ENCODE measurements around the gene PNPLA3.

The PNPLA3 gene

GRCh38 chr22:43980996-43981395 lies 57.4 kb downstream of the PNPLA3 start:
- TF ChIP-seq, protein P1, sequence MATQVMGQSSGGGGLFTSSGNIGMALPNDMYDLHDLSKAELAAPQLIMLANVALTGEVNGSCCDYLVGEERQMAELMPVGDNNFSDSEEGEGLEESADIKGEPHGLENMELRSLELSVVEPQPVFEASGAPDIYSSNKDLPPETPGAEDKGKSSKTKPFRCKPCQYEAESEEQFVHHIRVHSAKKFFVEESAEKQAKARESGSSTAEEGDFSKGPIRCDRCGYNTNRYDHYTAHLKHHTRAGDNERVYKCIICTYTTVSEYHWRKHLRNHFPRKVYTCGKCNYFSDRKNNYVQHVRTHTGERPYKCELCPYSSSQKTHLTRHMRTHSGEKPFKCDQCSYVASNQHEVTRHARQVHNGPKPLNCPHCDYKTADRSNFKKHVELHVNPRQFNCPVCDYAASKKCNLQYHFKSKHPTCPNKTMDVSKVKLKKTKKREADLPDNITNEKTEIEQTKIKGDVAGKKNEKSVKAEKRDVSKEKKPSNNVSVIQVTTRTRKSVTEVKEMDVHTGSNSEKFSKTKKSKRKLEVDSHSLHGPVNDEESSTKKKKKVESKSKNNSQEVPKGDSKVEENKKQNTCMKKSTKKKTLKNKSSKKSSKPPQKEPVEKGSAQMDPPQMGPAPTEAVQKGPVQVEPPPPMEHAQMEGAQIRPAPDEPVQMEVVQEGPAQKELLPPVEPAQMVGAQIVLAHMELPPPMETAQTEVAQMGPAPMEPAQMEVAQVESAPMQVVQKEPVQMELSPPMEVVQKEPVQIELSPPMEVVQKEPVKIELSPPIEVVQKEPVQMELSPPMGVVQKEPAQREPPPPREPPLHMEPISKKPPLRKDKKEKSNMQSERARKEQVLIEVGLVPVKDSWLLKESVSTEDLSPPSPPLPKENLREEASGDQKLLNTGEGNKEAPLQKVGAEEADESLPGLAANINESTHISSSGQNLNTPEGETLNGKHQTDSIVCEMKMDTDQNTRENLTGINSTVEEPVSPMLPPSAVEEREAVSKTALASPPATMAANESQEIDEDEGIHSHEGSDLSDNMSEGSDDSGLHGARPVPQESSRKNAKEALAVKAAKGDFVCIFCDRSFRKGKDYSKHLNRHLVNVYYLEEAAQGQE (IDR thresholded peaks at IDR 0.05; ENCODE audit: insufficient read depth in 1 of 2, low read depth in 2 of 2, low read length in 2 of 2), result no peak
- TF ChIP-seq SIN3A (IDR thresholded peaks at IDR 0.05; ENCODE audit: borderline replicate concordance, insufficient read depth, low read length) (no peak), TAF1 (IDR thresholded peaks at IDR 0.05; ENCODE audit: borderline replicate concordance, insufficient read depth, low read length) (no peak), FOXP2 (optimal IDR thresholded peaks at IDR 0.05; ENCODE audit: borderline replicate concordance, extremely low read depth, extremely low read length, insufficient read depth) (no peak), POLR2AphosphoS5 (IDR thresholded peaks at IDR 0.05; ENCODE audit: low read depth, low read length) (no peak)

GRCh38 chr22:43983808-43984207 lies 60.2 kb downstream of the PNPLA3 start:
- TF ChIP-seq SIN3A (IDR thresholded peaks at IDR 0.05; ENCODE audit: borderline replicate concordance, insufficient read depth, low read length), result no peak
- TF ChIP-seq FOXP2 (optimal IDR thresholded peaks at IDR 0.05; ENCODE audit: borderline replicate concordance, extremely low read depth, extremely low read length, insufficient read depth), result no peak
- no peak for TF ChIP-seq POLR2AphosphoS5 (IDR thresholded peaks at IDR 0.05; ENCODE audit: low read depth, low read length)
- no peak for TF ChIP-seq TAF1 (IDR thresholded peaks at IDR 0.05; ENCODE audit: borderline replicate concordance, insufficient read depth, low read length)
- TF ChIP-seq, protein P1 (IDR thresholded peaks at IDR 0.05; ENCODE audit: insufficient read depth in 1 of 2, low read depth in 2 of 2, low read length in 2 of 2), result no peak

DNA sequence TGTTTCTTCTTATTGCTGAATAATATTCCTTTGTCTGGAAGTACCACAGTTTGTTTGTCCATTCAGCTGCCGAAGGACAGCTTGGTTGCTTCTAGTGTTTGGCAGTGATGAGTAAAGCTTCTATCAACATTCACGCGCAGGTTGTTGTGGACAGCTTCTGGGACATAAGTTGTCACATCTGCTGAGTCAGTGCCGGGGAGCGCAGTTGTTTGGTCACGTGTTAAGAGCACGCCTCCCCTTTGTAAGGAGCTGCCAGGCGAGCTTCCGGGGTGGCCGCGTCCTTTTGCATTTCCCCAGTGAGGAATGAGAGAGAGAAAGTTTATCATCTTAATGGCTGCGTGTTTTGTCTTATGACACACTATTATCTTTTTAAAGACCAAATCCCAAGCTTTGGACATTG lies 61.9 kb downstream of the PNPLA3 start:
- TF ChIP-seq SIN3A (IDR thresholded peaks at IDR 0.05; ENCODE audit: borderline replicate concordance, insufficient read depth, low read length), result no peak
- no peak for TF ChIP-seq POLR2AphosphoS5 (IDR thresholded peaks at IDR 0.05; ENCODE audit: low read depth, low read length)
- TF ChIP-seq, protein P1 (IDR thresholded peaks at IDR 0.05; ENCODE audit: insufficient read depth in 1 of 2, low read depth in 2 of 2, low read length in 2 of 2), result no peak
- TF ChIP-seq TAF1 (IDR thresholded peaks at IDR 0.05; ENCODE audit: borderline replicate concordance, insufficient read depth, low read length), result no peak
- TF ChIP-seq FOXP2 (optimal IDR thresholded peaks at IDR 0.05; ENCODE audit: borderline replicate concordance, extremely low read depth, extremely low read length, insufficient read depth), result no peak

- TF ChIP-seq FOXP2 (optimal IDR thresholded peaks at IDR 0.05; ENCODE audit: borderline replicate concordance, extremely low read depth, extremely low read length, insufficient read depth) (no peak), SIN3A (IDR thresholded peaks at IDR 0.05; ENCODE audit: borderline replicate concordance, insufficient read depth, low read length) (no peak)
- TF ChIP-seq, protein P1 (IDR thresholded peaks at IDR 0.05; ENCODE audit: insufficient read depth in 1 of 2, low read depth in 2 of 2, low read length in 2 of 2), result no peak
Measured at GRCh38 chr22:43988116-43988820, 64.7 kb downstream of the PNPLA3 start.

Measured in PFSK-1 (cell line).